K562 (cell line): ENCODE measurements around the gene CTBP2.

Experiments used
- CEBPB ChIP-seq: fragments of 450-650 bp; IDR thresholded peaks from 2 replicates; pipeline ENCODE4 v1.6.1; 2016; ENCODE audit warnings: missing genetic modification characterization, missing compliant biosample characterization
- CTCF ChIP-seq, 3 experiments: IDR thresholded peaks in 2 of 3; conservative IDR thresholded peaks in 1 of 3; 2 replicates each; pipeline ENCODE4 v1.5.1; 2011 to 2012; ENCODE audit warnings: low read length in 3 of 3, mild to moderate bottlenecking in 3 of 3, control low read depth in 2 of 3, improper control_type of control experiment in 1 of 3, inconsistent platforms in 1 of 3, low read depth in 1 of 3, mixed read lengths in 1 of 3, moderate library complexity in 1 of 3; ENCODE audit not compliant: insufficient read depth in 2 of 3
- FOXM1 ChIP-seq, 2 experiments: fragments of 450-650 bp in 1 of 2; sonication (generic) in 1 of 2; formaldehyde crosslinking in 1 of 2; IDR thresholded peaks; 2 replicates each; pipeline versions ENCODE4 v1.6.1 to v1.9.0; 2017 to 2022; ENCODE audit warnings: low read depth in 2 of 2, mild to moderate bottlenecking in 2 of 2, missing genetic modification reagents in 1 of 2, moderate library complexity in 1 of 2
- GATA2 ChIP-seq: sonication (generic); formaldehyde crosslinking; IDR thresholded peaks from 2 replicates; pipeline ENCODE4 v1.4.0; 2020; ENCODE audit warnings: mild to moderate bottlenecking, missing genetic modification reagents
- KLF1 ChIP-seq: fragments of 450-650 bp; IDR thresholded peaks from 2 replicates; pipeline ENCODE4 v1.6.1; 2016; ENCODE audit warnings: missing genetic modification characterization, missing compliant biosample characterization
- MITF ChIP-seq: IDR thresholded peaks from 2 replicates; pipeline ENCODE4 v1.6.1; 2014; ENCODE audit warnings: antibody characterized with exemption
- POLR2A ChIP-seq: fragments of 450-650 bp; conservative IDR thresholded peaks from 2 replicates; pipeline ENCODE4 v1.6.1; 2016
- TAF7 ChIP-seq: fragments of 450-650 bp; IDR thresholded peaks from 2 replicates; pipeline ENCODE4 v1.6.1; 2016; ENCODE audit warnings: missing genetic modification characterization, missing compliant biosample characterization
- ZNF318 ChIP-seq, 2 experiments: fragments of 450-650 bp; IDR thresholded peaks; 2 replicates each; pipeline ENCODE4 v1.6.1; 2016; ENCODE audit warnings: mild to moderate bottlenecking in 2 of 2, borderline replicate concordance in 1 of 2, low read depth in 1 of 2, moderate library complexity in 1 of 2
- ZNF444 ChIP-seq: fragments of 250-450 bp; sonication (Bioruptor Pico); IDR thresholded peaks from 2 replicates; pipeline ENCODE4 v1.4.0; 2020; ENCODE audit warnings: mild to moderate bottlenecking, moderate library complexity
- ZNF830 ChIP-seq: fragments of 250-450 bp; sonication (Bioruptor Pico); IDR thresholded peaks from 2 replicates; pipeline ENCODE4 v1.5.0; 2021; ENCODE audit warnings: mild to moderate bottlenecking

GRCh38 chr10:125177641-125178640, 17.6 kb upstream of the CTBP2 start:
- TF ChIP-seq ZNF830 (no peak), MITF (no peak), KLF1 (tag) (no peak), GATA2 (CRISPR knock-in tag) (no peak), POLR2A (no peak), CTCF (IDR thresholded peaks at IDR 0.05 in 2 of 3, conservative IDR thresholded peaks at IDR 0.05 in 1 of 3; ENCODE audit: insufficient read depth in 2 of 3, low read depth in 1 of 3, low read length in 3 of 3) (no peak), FOXM1 (IDR thresholded peaks at IDR 0.05; ENCODE audit: low read depth) (no peak), FOXM1 (CRISPR knock-in tag; IDR thresholded peaks at IDR 0.05; ENCODE audit: low read depth) (no peak), ZNF318 (IDR thresholded peaks at IDR 0.05; ENCODE audit: borderline replicate concordance in 1 of 2, low read depth in 1 of 2) (no peak), CEBPB (tag) (no peak), TAF7 (no peak), ZNF444 (CRISPR knock-in tag) (no peak)
